Stimulated activated naive CD8-positive, alpha-beta T cell treated with anti-CD3 and anti-CD28 coated beads, Interleukin-15, amount 100 ng/mL, for 72 hours (primary cell): ENCODE measurements around the gene HMSD.

Experiments
- ATAC-seq: fragments of 150-1000 bp; cut with Tn5 transposase; 2 replicates; pipeline ENCODE4 v1.10.0; 2021; ENCODE audit warnings: mild to moderate bottlenecking, moderate library complexity
- DNase-seq, 2 donors: peaks; one replicate each; pipeline ENCODE4 v3.0.0; 2021 to 2022
- H3K27ac Mint-ChIP-seq, 2 donors: one replicate each; pipeline ENCODE4 v1.8.0; 2022; ENCODE audit warnings: mild to moderate bottlenecking in 2 of 2, mixed read lengths in 2 of 2, moderate library complexity in 2 of 2
- H3K27me3 Mint-ChIP-seq: one replicate; pipeline ENCODE4 v1.8.0; 2022; ENCODE audit warnings: mixed read lengths
- H3K4me1 Mint-ChIP-seq: one replicate; pipeline ENCODE4 v1.8.0; 2022; ENCODE audit warnings: mild to moderate bottlenecking, mixed read lengths
- H3K4me3 Mint-ChIP-seq, 2 donors: one replicate each; pipeline ENCODE4 v1.8.0; 2022; ENCODE audit warnings: mild to moderate bottlenecking in 2 of 2, mixed read lengths in 2 of 2, moderate library complexity in 1 of 2
- H3K9me3 Mint-ChIP-seq, 2 donors: one replicate each; pipeline ENCODE4 v1.8.0; 2022; ENCODE audit warnings: mixed read lengths in 2 of 2

Gene HMSD

DNA sequence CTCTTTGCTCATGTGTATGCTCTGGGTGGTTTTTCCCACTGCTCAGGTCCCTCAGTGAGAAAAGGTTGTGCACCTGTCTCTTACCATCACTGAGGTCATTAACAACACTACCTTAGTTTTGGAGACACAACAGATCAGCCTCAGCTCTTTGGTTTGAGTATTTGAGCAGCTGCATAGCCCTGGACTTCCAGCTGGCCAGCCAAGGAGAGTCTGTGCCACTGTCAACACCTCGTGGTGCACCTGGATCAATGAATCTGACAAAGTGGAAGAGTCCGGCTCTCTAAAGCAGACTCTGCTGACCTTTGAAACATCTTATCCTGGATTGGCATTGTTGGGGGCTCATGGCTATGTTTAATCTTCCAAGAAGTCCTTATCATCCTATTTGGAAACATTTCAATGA is 50.8 kb downstream of the HMSD start:
- Mint-ChIP-seq H3K27ac (no peak overlapping the region), H3K4me1 (no peaks in the 10 kb centered on the region), H3K9me3 (peaks cover 6 to 15% of the 10 kb centered on the region in 2 donors), H3K4me3 (no peak overlapping the region), H3K27me3 (peaks cover 14% of the 10 kb centered on the region)
- ATAC-seq (no peak), DNase-seq (no peak)

DNA sequence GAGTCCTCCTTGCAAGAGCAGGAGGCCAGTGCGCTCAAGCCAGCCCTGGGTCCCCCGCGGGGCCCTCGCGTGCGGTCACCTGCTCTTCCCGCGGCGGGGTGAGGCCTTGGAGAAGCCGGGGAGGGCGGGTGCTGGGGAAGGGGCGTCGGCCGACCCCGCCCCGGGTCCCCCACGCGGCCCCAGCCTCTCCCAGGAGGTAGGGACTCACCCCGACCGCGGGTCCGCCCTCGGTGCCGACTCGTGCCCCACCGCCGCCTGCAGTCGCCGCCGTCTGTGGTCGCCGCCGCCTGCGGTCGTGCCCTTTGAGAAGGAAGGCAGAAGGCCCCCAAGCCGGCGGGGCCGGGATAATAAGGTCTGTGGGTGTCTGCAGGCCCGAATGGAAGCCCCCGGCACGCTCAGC is 53.5 kb downstream of the HMSD start:
- Mint-ChIP-seq H3K9me3 (no peaks in the 10 kb centered on the region), H3K4me3 (no peak overlapping the region), H3K27me3 (peaks cover 14% of the 10 kb centered on the region), H3K4me1 (no peaks in the 10 kb centered on the region), H3K27ac (no peak overlapping the region)
- ATAC-seq = peak; percentile 71
- no peak for DNase-seq

DNA sequence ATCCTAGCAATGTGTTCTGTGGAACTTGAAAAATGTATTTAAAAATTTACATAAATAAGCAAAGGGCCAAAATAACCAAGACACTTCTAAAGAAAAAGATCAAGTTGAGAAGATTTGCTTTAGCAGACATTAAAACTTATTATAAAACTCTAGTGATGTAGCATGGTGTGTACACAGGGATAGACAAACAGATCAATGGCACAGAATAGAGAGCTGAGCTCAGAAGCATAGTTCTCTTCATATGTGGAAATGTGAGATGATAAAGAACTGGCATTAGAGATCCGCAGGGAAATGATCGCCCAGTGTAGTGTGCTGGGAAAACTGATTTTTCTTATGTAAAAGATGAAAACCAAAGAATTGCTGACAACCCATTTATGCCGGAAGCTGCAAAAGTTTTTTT is 60.2 kb downstream of the HMSD start:
- Mint-ChIP-seq H3K4me1 (no peaks in the 10 kb centered on the region), H3K27me3 (peaks cover 13% of the 10 kb centered on the region), H3K9me3 (no peaks in the 10 kb centered on the region), H3K27ac (peak overlapping the region in 1 of 2 donors; percentile 28), H3K4me3 (no peak overlapping the region)
- ATAC-seq (no peak), DNase-seq (no peak)
